ENCODE data around the gene FOXF1. TPM values are rescaled to one million over a fixed set of nuclear protein-coding genes. Genes with fewer than 3 reads are reported as not detected.

The FOXF1 gene
- total RNA-seq, 2 experiments from 2014 or later: not detected

GRCh38 chr16:86521236-86522197 lies 11.2 kb downstream of the FOXF1 start:
- no peaks in the 10 kb centered on the region for H3K9me3 Mint-ChIP-seq
- DNase-seq: no peak
- ATAC-seq (ENCODE audit: poor library complexity): no peak
- H3K4me3 Mint-ChIP-seq: no peak overlapping the region
- H3K36me3 Mint-ChIP-seq (ENCODE audit: low read depth): no peaks in the 10 kb centered on the region
- H3K4me1 Mint-ChIP-seq (ENCODE audit: low read depth): peaks cover 8% of the 10 kb centered on the region
- POLR2A ChIA-PET: no interaction called here
- Histone ChIP-seq H3K4me3 (ENCODE audit: low read length) (no peak overlapping the region), H3K27ac (ENCODE audit: low read depth in 1 of 2, low read length in 2 of 2) (no peak overlapping the region), H3K27me3 (ENCODE audit: control insufficient read depth in 1 of 2, insufficient read depth in 2 of 2, low read length in 2 of 2) (peaks cover 37 to 48% of the 10 kb centered on the region in 2 experiments), H3K9me3 (ENCODE audit: control insufficient read depth in 1 of 2, insufficient read depth in 1 of 2, low read length in 2 of 2) (peaks cover 0 to 20% of the 10 kb centered on the region in 2 experiments), H3K36me3 (ENCODE audit: insufficient read depth, low read length) (no peaks in the 10 kb centered on the region), H3K4me1 (ENCODE audit: insufficient read depth, low read length) (peaks cover 13% of the 10 kb centered on the region)
- H3K27ac Mint-ChIP-seq: no peak overlapping the region
- CTCF ChIA-PET: no interaction called here
- peaks cover 44% of the 10 kb centered on the region for H3K27me3 Mint-ChIP-seq
- intact Hi-C loops (cut with DNase I, micrococcal nuclease): no loop called here
- TF ChIP-seq CTCF (IDR thresholded peaks at IDR 0.05): no peak

DNA sequence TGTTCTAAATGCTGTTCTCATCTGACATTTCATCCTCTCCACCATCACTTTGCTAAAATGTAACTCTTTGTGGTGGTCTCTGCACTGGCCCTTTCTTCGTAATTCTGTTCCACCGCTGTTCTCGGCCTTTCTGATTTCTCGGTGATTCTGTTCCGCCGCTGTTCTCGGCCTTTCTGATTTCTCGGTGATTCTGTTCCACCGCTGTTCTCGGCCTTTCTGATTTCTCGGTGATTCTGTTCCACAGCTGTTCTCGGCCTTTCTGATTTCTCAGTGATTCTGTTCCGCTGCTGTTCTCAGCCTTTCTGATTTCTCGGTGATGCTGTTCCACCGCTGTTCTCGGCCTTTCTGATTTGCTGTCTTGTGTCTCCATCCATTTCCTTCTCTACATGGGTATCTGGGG lies 12.3 kb downstream of the FOXF1 start:
- Mint-ChIP-seq H3K27ac (no peak overlapping the region), H3K4me1 (ENCODE audit: low read depth) (peaks cover 8% of the 10 kb centered on the region), H3K4me3 (no peak overlapping the region), H3K27me3 (peaks cover 35% of the 10 kb centered on the region), H3K9me3 (no peaks in the 10 kb centered on the region), H3K36me3 (ENCODE audit: low read depth) (no peaks in the 10 kb centered on the region)
- DNase-seq: no peak
- ATAC-seq (ENCODE audit: poor library complexity): no peak
- Histone ChIP-seq H3K27me3 (ENCODE audit: control insufficient read depth in 1 of 2, insufficient read depth in 2 of 2, low read length in 2 of 2) (peaks cover 27 to 37% of the 10 kb centered on the region in 2 experiments), H3K27ac (ENCODE audit: low read depth in 1 of 2, low read length in 2 of 2) (no peak overlapping the region), H3K4me1 (ENCODE audit: insufficient read depth, low read length) (peaks cover 13% of the 10 kb centered on the region), H3K4me3 (ENCODE audit: low read length) (no peak overlapping the region), H3K36me3 (ENCODE audit: insufficient read depth, low read length) (no peaks in the 10 kb centered on the region), H3K9me3 (ENCODE audit: control insufficient read depth in 1 of 2, insufficient read depth in 1 of 2, low read length in 2 of 2) (peaks cover 0 to 16% of the 10 kb centered on the region in 2 experiments)
- intact Hi-C loops (cut with DNase I, micrococcal nuclease): no loop called here
- no peak for TF ChIP-seq CTCF (IDR thresholded peaks at IDR 0.05)
- CTCF ChIA-PET: no interaction called here
- POLR2A ChIA-PET: no interaction called here

GRCh38 chr16:86523166-86523740 lies 12.9 kb downstream of the FOXF1 start:
- no peak overlapping the region for H3K4me3 ChIP-seq (ENCODE audit: low read length)
- H3K27me3 Mint-ChIP-seq: peaks cover 29% of the 10 kb centered on the region
- peaks cover 13% of the 10 kb centered on the region for H3K4me1 ChIP-seq (ENCODE audit: insufficient read depth, low read length)
- DNase-seq (no peak), ATAC-seq (ENCODE audit: poor library complexity) (no peak)
- no peaks in the 10 kb centered on the region for H3K36me3 Mint-ChIP-seq (ENCODE audit: low read depth)
- no peak overlapping the region for H3K27ac Mint-ChIP-seq
- ChIA-PET POLR2A (no interaction called here), CTCF (no interaction called here)
- no peaks in the 10 kb centered on the region for H3K9me3 Mint-ChIP-seq
- H3K4me3 Mint-ChIP-seq: no peak overlapping the region
- peaks cover 0 to 20% of the 10 kb centered on the region in 2 experiments for H3K9me3 ChIP-seq (ENCODE audit: control insufficient read depth in 1 of 2, insufficient read depth in 1 of 2, low read length in 2 of 2)
- intact Hi-C loops (cut with DNase I, micrococcal nuclease): no loop called here
- H3K27ac ChIP-seq (ENCODE audit: low read depth in 1 of 2, low read length in 2 of 2): no peak overlapping the region
- peaks cover 21 to 31% of the 10 kb centered on the region in 2 experiments for H3K27me3 ChIP-seq (ENCODE audit: control insufficient read depth in 1 of 2, insufficient read depth in 2 of 2, low read length in 2 of 2)
- H3K36me3 ChIP-seq (ENCODE audit: insufficient read depth, low read length): no peaks in the 10 kb centered on the region
- no peak for TF ChIP-seq CTCF (IDR thresholded peaks at IDR 0.05)
- H3K4me1 Mint-ChIP-seq (ENCODE audit: low read depth): peaks cover 8% of the 10 kb centered on the region

All from CD4-positive, alpha-beta T cell (primary cell).